HG03095 (cell line): ENCODE results near the gene WDR59.
"Not testable (repeated sequence)": the region's sequence is repeated elsewhere in the genome, so short reads cannot be mapped to it uniquely, and the experiment has no call there.

Experiments
- ATAC-seq: cut with Tn5 transposase; IDR thresholded peaks from one replicate; pipeline ENCODE4 v1.9.1; 2021; ENCODE audit warnings: moderate library complexity; ENCODE audit not compliant: unreplicated experiment

Gene WDR59

DNA sequence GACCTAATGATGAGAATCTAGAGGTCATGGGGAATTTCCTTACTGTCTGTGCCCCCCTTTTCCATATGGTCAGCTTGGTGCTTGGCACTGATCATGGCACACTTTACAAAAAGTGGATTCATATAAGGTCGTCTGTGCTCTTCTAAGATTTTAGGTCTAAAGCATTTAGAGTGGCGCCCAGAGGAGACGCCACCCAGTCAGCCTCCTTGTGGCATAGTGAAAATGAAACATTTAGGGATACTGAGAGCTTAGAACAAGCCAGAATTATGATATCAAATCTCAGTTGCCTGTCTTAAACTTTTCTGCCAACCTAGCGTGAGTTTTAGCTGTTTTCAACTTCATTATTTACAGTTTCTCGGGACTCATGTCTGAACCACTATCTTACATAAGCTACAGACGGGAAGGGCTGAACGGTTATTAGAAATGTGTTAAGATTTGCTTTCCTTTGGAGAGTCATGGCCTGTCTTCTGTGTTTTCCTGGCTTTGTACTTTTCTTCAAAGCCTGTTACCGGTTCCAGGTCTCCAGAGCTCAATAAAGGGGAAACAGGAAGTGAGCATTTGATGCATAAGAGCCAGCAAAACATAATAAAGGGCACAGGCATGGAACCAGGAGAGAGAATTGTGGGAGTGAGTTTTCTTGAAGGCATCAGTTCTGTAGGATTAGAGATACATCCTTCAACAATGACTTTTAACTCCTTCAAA lies 27.6 kb upstream of the WDR59 start:
- ATAC-seq = peak; percentile 12

- peak; percentile 63 for ATAC-seq
These were observed 26.8 kb upstream of the WDR59 start for GRCh38 chr16:75011634-75012307.

DNA sequence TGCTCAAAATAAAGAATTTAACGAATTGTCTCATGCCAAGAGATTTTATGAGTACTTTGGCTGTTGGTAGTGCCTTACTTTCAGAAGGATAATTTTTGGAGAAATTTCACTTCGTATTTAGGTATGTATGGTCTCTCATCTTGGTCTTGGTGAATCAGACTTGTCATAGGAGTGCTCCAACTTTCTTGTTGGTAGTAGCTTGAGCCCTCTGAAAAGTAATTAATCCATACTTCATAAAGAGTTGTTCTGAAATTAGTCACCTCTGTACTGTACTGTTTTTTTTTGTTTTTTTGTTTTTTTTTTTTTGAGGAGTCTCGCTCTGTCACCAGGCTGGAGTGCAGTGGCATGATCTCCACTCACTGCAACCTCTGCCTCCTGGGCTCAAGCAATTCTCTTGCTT lies 25.5 kb upstream of the WDR59 start:
- ATAC-seq = no peak

DNA sequence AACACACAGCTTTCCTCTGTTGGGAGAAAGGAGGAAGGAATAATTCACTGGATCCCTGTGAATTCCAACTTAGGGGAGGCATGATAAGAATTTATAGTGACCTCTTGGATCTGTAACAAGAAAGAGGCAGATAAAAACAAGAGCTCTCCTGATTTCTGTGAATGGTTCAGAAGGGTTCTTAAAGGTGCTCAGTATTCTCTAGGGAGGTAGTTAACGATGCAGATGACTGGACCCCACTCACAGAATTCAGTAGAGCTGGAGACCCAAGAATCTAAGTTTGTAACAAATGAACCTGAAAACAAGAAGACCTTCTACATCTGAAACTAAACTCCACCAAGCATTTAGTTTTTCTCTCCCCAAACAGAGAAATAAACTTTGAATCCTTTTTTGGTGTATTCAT lies 22.5 kb upstream of the WDR59 start:
- no peak for ATAC-seq

- ATAC-seq = no peak
These were observed 20.8 kb upstream of the WDR59 start for GRCh38 chr16:75005697-75006096.

- no peak for ATAC-seq
These were observed 19.5 kb upstream of the WDR59 start for GRCh38 chr16:75004460-75004859.

GRCh38 chr16:75003931-75004330 lies 19.0 kb upstream of the WDR59 start:
- no peak for ATAC-seq

- no peak for ATAC-seq
These were observed 17.6 kb upstream of the WDR59 start for GRCh38 chr16:75002474-75002873.

GRCh38 chr16:75000481-75001081 lies 15.7 kb upstream of the WDR59 start:
- ATAC-seq = no peak

DNA sequence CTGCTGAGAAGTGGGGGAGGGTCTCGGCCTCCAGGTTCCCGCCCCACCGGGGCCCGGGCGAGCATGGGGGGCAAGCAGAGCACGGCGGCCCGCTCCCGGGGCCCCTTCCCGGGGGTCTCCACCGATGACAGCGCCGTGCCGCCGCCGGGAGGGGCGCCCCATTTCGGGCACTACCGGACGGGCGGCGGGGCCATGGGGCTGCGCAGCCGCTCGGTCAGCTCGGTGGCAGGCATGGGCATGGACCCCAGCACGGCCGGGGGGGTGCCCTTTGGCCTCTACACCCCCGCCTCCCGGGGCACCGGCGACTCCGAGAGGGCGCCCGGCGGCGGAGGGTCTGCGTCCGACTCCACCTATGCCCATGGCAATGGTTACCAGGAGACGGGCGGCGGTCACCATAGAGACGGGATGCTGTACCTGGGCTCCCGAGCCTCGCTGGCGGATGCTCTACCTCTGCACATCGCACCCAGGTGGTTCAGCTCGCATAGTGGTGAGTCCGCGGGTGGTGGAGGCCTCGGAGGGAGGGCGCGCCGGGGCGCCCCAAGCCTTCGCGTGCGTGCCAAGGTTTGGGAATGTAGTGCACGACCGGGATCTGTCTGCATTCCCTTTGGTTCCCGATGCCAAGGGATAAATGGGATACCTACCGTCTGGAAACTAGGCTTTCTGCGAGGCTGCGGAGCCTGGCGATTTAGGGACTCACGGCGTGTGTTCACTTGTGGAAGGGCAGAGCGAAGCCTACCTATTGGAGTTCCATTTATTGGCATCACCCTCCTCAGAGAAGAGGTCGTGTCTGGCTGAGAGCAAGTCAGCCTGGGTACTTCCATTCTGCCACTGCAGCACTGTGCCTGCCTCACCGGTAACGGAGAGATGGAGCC lies 14.9 kb upstream of the WDR59 start:
- ATAC-seq = no peak

GRCh38 chr16:74999219-74999608 lies 14.3 kb upstream of the WDR59 start:
- ATAC-seq = peak; percentile 21

GRCh38 chr16:74998481-74999218 lies 13.7 kb upstream of the WDR59 start, which contains the start of gene ZNRF1:
Gene ZNRF1 (plus strand): TSS chr16:74999024. CDS start chr16:74999672, 648 bp downstream.
- peak; percentile 61 for ATAC-seq

- no peak for ATAC-seq
These were observed 12.1 kb upstream of the WDR59 start for GRCh38 chr16:74997042-74997491.

- ATAC-seq = no peak
These were observed 11.1 kb upstream of the WDR59 start for GRCh38 chr16:74995986-74996385.

GRCh38 chr16:74991593-74992403 lies 6.9 kb upstream of the WDR59 start:
- ATAC-seq = no peak

GRCh38 chr16:74991268-74991592 lies 6.3 kb upstream of the WDR59 start:
- no peak for ATAC-seq

DNA sequence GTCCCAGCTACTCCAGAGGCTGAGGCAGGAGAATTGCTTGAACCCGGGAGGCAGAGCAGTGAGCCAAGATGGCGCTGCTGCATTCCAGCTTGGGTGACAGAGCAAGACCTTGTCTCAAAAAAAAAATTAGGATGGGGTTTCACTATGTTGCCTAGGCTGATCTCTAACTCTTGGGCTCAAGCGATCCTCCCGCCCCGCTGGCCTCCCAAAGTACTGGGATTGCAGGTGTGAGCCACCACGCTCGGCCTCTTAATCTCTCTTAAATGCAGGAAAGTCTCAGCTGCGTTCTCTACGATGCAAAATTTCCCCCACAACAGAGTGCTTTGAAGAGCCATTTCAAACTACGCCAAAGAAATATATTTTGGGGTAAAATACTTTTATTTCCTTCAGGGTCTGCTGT lies 5.9 kb upstream of the WDR59 start:
- ATAC-seq = no peak

- not testable (repeated sequence) for ATAC-seq
These were observed 4.9 kb upstream of the WDR59 start for GRCh38 chr16:74989864-74990263.

- no peak for ATAC-seq
These were observed 2.2 kb upstream of the WDR59 start for GRCh38 chr16:74987027-74987681.
